ENCODE measurements around the gene PHACTR3. TPM values are rescaled to one million over a fixed set of nuclear protein-coding genes. Genes with fewer than 3 reads are reported as not detected.

Gene PHACTR3
- total RNA-seq: not detected in 2 replicates

DNA sequence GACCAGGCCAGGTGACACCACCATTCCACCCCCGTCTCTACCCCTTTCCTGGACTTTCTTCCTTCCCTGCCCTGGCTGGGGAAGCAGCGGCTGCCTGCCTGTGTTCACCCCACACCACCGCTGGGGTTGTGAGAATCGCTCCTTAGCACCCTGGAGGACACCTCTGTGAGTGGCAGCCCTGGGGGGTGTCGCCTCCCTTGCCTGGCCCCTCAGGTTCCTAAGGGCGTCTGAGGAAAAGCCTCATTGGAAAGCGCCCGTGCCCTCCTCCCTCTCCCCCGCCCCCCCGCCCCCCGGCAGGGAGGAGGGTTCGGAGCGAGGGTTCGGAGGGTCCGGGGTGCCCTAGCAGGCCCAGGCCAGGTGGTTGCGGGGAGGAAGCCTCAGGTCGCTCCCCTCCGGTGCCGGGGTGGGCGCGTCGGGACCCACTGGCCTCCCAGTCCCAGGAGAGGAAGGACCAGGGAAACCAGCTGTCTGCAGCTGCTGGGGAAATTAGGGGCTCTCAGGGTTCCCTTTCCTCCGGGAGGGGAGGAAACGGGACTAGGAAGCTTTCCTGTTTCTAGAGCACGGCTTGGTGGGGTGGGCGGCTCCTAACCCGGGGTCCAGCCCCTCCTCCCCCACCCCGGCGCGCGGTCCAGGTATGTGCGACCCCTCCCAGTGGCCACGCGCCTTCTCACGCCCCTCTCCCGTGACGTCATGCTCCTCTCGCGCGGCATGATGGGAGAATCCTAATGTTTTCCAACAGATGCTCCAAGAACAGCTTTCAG, at the start of gene PHACTR3:
TSS of gene PHACTR3 (plus strand) at position 760 of the 761 bp plus-strand sequence. CDS start 475 bp downstream, outside the sequence.

